ENCODE measurements around the gene PLA2G4E.

PLA2G4E gene

DNA sequence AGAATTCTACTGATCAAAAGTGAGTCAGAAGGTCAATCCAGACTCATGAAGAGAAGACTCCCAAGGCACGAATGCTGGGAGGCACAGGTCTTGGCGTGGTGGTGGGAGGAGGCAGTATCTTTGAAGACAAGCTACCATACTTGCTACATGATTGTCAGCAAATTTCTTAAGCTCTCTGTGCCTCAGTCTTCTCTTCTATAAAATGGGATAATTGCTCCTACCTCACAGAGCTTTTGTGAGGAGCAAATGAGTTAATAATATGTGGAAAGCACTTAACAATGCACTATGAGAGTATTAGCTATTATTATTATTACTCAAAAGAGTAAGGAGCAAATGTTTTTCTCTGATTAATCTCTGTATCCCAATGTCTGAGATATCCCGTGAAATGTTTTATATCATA lies 84.7 kb downstream of the PLA2G4E start:
- DNase-seq (ENCODE audit: low read depth) = no peak

DNA sequence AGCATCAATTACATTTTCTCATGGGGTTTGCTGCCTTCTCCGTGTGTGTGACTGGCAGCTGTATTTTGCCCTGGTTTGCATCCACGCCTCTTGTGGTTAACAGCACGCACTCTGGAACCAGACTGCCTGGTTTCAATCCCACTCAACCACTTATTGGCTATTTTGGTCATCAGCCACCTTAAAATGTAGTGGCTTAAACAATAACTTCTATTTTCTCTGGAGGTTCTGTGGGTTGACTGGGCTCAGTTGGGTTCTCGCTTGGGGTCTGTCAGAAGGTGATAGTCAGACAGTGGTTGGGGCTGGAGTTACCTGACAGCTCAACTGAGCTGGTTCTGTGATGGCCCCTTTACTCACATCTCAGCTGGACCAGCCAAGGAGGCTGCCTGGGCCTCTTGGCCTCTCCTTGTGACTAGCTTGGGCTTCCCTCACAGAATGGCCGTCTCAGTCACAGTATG lies 85.2 kb downstream of the PLA2G4E start:
- no peak for DNase-seq (ENCODE audit: low read depth)

DNA sequence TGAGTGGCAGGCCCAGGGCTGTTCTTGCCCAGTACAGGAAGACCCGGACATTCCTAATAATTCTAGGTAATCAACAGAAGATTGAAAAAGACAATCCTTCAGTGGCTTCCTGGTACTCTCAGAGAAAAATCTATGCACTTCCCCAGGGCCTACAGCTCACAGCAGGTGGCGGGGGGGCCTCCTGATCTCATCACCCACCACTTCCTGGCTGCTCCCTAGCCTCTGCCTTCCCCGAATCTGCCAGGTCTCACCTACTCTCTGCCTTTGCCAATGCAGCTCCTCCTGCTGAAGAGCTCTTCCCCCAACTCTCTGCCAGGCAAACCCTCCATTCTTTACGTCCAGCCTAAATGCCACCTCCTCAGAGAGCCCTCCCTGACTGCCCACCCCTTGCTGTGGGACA lies 86.0 kb downstream of the PLA2G4E start:
- peak; percentile 75 for DNase-seq (ENCODE audit: low read depth)

DNA sequence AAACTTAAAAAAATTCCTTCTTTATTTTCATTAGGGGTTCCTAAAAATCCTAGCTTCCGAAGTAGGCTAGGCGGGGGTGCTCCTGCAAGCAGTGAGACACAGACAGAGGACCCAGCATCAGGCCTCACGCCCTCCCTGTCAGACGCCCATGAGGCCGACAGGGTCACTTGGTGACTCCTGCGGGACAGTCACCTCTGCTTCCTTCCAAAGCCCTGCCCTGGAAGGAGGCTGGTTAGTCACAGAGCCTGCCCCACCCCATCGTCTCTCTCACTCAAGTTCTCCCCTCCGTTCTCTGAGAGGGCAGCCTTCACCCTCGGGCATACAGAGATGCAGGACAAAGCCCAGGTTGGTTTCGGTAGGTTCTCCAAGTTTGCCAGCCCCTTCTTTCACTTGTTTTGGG lies 87.1 kb downstream of the PLA2G4E start:
- DNase-seq (ENCODE audit: low read depth) = no peak

DNA sequence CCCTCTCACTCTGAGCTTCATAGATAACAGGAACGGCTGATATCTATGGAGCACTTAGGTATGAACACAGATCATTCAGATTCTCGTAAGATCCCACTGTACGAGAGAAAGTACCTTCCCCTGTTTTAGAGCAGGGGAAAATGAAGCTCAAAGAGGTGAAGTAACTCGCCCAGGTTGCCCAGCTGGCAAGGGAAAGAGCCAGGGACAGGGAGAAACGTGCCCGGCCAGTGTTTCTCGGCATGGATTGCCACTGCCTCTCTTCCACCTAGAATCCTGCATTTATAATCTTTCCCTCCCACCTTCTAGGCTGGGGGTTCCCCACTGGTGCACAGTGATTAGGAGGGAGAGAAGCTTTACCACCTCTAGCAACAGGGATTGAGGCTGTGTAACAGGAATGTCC lies 87.5 kb downstream of the PLA2G4E start:
- no peak for DNase-seq (ENCODE audit: low read depth)

DNA sequence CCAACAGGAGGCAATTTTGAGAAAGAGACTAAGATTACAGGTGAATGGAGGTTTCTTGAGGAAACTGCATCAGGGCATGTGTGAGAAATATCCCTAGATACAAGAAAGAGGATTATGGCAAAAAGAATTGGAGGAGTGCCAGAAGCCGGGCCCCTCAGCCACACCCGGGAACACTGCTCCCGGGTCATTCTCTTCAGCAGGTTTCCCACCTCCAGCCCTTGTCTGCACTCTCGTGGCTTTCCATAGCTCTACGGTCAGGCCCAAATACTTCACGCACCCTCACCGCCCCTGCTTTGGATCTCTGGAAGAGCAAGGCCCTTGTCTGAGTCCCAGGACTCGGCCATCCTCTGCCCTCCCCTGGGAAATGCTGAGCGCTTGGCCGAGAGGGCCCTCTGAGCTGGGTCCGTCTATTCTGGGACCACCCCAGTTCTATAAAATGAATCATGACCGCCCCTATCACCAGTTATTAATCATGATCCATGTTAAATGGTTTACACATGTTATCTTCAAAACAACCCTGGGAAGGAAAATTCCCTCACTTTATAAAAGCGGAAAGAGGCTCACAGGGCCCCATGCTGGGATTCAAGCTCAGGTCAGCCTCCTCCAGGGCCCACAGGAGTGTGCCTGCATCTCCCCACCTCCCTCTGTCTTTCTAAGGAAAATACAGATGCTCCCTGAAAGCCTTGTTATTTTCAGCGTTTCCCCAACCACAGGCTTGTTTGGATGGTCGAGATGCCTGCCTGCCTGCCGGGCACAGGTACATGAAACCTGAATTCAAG lies 88.1 kb downstream of the PLA2G4E start:
- no peak for DNase-seq (ENCODE audit: low read depth)

DNA sequence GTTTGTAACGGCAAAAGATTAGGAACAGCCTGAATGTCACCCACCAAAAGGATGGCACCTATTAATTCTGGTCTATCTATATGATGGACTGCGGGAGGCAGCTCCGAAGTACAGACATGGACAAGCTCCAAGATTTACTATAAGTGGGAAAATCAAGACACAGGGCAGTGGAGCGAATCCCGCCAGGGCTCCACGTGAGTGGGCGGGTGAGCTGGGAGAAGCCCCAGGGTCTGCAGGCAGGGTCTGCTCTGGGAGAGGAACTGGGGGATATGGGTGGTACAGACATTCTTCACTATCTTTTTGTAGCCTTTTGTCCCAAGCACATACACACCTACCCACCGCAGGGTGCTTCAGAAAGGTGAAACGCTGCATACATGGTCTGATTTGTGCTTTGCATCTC lies 88.7 kb downstream of the PLA2G4E start:
- DNase-seq (ENCODE audit: low read depth) = no peak

All from T follicular helper cell (primary cell).